OCI-LY7 (cell line): ENCODE data around the gene PIGQ.

ENCODE experiments used
- CTCF ChIP-seq: fragments of 200-600 bp; sonication (generic); conservative IDR thresholded peaks from 2 replicates; pipeline ENCODE4 v1.5.1; 2014; ENCODE audit warnings: mild to moderate bottlenecking, antibody characterized with exemption, low read length, moderate library complexity, mixed read lengths
- EZH2phosphoT487 ChIP-seq: fragments of 200-600 bp; sonication (generic); IDR thresholded peaks from 2 replicates; pipeline ENCODE4 v1.6.1; 2018; ENCODE audit warnings: low read depth, borderline replicate concordance, mild to moderate bottlenecking, mixed run types, antibody characterized with exemption, low read length, moderate library complexity, mixed read lengths

- TF ChIP-seq CTCF, result no peak
- TF ChIP-seq EZH2phosphoT487, result no peak
Measured at GRCh38 chr16:616733-617586, 47.2 kb downstream of the PIGQ start.
